Endothelial cell of umbilical vein (primary cell): Measurements from ENCODE around the gene CNDP1.

Source experiments
- FOS ChIP-seq: IDR thresholded peaks from 2 replicates; pipeline ENCODE4 v1.6.1; 2011; ENCODE audit warnings: mild to moderate bottlenecking, low read length, moderate library complexity, borderline replicate concordance; ENCODE audit not compliant: insufficient read depth
- GATA2 ChIP-seq: IDR thresholded peaks from 2 replicates; pipeline ENCODE4 v1.7.0; 2011; ENCODE audit warnings: low read depth, mild to moderate bottlenecking, moderate library complexity, mixed read lengths, low read length; ENCODE audit not compliant: insufficient read length, insufficient read depth
- MAX ChIP-seq: IDR thresholded peaks from 2 replicates; pipeline ENCODE4 v1.6.1; 2011; ENCODE audit not compliant: insufficient read depth, insufficient read length
- POLR2A ChIP-seq: IDR thresholded peaks from 2 replicates; pipeline ENCODE4 v1.6.1; 2012; ENCODE audit warnings: low read depth, mild to moderate bottlenecking, control low read depth, low read length
- POLR2AphosphoS5 ChIP-seq: IDR thresholded peaks from 2 replicates; pipeline ENCODE4 v1.6.1; 2012; ENCODE audit warnings: low read depth, mild to moderate bottlenecking, control low read depth, low read length, moderate library complexity; ENCODE audit not compliant: insufficient read depth
- TF ChIP-seq, protein P1 (sequence below), 2 donors: IDR thresholded peaks; 1 replicate in 1 of 2; 2 replicates in 1 of 2; pipeline ENCODE4 v1.5.1; 2011; ENCODE audit warnings: low read length in 2 of 2, mild to moderate bottlenecking in 2 of 2, moderate library complexity in 2 of 2, control low read depth in 1 of 2, inconsistent platforms in 1 of 2, low read depth in 1 of 2; ENCODE audit not compliant: insufficient read depth in 1 of 2; ENCODE audit errors: extremely low read depth in 1 of 2

GRCh38 chr18:74546751-74547530, 12.6 kb downstream of the CNDP1 start:
- no peak for TF ChIP-seq POLR2AphosphoS5
- TF ChIP-seq, protein P1, sequence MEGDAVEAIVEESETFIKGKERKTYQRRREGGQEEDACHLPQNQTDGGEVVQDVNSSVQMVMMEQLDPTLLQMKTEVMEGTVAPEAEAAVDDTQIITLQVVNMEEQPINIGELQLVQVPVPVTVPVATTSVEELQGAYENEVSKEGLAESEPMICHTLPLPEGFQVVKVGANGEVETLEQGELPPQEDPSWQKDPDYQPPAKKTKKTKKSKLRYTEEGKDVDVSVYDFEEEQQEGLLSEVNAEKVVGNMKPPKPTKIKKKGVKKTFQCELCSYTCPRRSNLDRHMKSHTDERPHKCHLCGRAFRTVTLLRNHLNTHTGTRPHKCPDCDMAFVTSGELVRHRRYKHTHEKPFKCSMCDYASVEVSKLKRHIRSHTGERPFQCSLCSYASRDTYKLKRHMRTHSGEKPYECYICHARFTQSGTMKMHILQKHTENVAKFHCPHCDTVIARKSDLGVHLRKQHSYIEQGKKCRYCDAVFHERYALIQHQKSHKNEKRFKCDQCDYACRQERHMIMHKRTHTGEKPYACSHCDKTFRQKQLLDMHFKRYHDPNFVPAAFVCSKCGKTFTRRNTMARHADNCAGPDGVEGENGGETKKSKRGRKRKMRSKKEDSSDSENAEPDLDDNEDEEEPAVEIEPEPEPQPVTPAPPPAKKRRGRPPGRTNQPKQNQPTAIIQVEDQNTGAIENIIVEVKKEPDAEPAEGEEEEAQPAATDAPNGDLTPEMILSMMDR (IDR thresholded peaks at IDR 0.05; ENCODE audit: extremely low read depth in 1 of 2, insufficient read depth in 1 of 2, low read depth in 1 of 2, low read length in 2 of 2) = no peak
- peak; percentile 41 for TF ChIP-seq GATA2
- no peak for TF ChIP-seq FOS
- TF ChIP-seq MAX = no peak
- no peak for TF ChIP-seq POLR2A
